WTC11 (cell line): ENCODE measurements around the gene SEPTIN10.

ENCODE experiments used
- SMAD3 ChIP-seq: sonication (generic); formaldehyde crosslinking; IDR thresholded peaks from 2 replicates; pipeline ENCODE4 v1.8.0; 2022; ENCODE audit warnings: missing genetic modification reagents, mild to moderate bottlenecking, borderline replicate concordance
- SP1 ChIP-seq: sonication (generic); formaldehyde crosslinking; conservative IDR thresholded peaks from 2 replicates; pipeline ENCODE4 v1.8.1; 2022; ENCODE audit warnings: missing genetic modification reagents
- ZNF671 ChIP-seq: fragments of 250-450 bp; sonication (Bioruptor Pico); IDR thresholded peaks from 2 replicates; pipeline ENCODE4 v1.8.0; 2021; ENCODE audit warnings: mild to moderate bottlenecking
- TF ChIP-seq, protein P1 (sequence below): sonication (generic); formaldehyde crosslinking; IDR thresholded peaks from 2 replicates; pipeline ENCODE4 v1.8.0; 2022; ENCODE audit warnings: mild to moderate bottlenecking, missing genetic modification reagents
- TF ChIP-seq, protein P2 (sequence below): sonication (generic); formaldehyde crosslinking; IDR thresholded peaks from 2 replicates; pipeline ENCODE4 v1.8.1; 2023; ENCODE audit warnings: mild to moderate bottlenecking, missing genetic modification reagents, moderate library complexity
- TF ChIP-seq, protein P3 (sequence below): sonication (generic); formaldehyde crosslinking; IDR thresholded peaks from 2 replicates; pipeline ENCODE4 v1.8.1; 2022; ENCODE audit warnings: mild to moderate bottlenecking, moderate library complexity, missing genetic modification reagents
- TF ChIP-seq, protein P4 (sequence below): sonication (generic); formaldehyde crosslinking; IDR thresholded peaks from 2 replicates; pipeline ENCODE4 v1.8.1; 2022; ENCODE audit warnings: low read depth, mild to moderate bottlenecking, moderate library complexity, missing genetic modification reagents, borderline replicate concordance

DNA sequence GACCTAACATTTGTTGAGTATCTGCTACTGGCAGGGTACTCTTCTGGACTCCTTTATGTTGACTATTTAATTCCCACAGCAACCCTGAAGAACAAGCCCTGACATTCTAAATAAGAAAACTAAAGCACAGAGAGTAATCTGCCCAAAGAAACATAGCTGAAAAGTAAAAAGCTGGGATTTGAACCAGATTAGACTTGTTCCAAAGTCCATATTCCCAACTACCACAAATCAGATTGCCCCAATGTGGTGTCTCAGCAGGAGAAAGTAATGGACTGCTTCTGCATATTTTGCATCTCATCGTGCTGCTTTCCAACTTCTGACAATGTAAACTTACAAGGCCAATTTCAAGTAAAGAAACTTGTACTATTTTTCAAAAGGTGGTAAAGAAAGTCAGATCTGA, 56.5 kb downstream of the SEPTIN10 start:
- TF ChIP-seq SP1 (CRISPR knock-in tag) (no peak), ZNF671 (no peak), SMAD3 (CRISPR knock-in tag) (no peak)
- TF ChIP-seq, protein P1, sequence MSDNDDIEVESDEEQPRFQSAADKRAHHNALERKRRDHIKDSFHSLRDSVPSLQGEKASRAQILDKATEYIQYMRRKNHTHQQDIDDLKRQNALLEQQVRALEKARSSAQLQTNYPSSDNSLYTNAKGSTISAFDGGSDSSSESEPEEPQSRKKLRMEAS (CRISPR knock-in tag): no peak
- TF ChIP-seq, protein P2, sequence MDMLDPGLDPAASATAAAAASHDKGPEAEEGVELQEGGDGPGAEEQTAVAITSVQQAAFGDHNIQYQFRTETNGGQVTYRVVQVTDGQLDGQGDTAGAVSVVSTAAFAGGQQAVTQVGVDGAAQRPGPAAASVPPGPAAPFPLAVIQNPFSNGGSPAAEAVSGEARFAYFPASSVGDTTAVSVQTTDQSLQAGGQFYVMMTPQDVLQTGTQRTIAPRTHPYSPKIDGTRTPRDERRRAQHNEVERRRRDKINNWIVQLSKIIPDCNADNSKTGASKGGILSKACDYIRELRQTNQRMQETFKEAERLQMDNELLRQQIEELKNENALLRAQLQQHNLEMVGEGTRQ (CRISPR knock-in tag): no peak
- TF ChIP-seq, protein P3, sequence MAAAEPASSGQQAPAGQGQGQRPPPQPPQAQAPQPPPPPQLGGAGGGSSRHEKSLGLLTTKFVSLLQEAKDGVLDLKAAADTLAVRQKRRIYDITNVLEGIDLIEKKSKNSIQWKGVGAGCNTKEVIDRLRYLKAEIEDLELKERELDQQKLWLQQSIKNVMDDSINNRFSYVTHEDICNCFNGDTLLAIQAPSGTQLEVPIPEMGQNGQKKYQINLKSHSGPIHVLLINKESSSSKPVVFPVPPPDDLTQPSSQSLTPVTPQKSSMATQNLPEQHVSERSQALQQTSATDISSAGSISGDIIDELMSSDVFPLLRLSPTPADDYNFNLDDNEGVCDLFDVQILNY (CRISPR knock-in tag): no peak
- TF ChIP-seq, protein P4, sequence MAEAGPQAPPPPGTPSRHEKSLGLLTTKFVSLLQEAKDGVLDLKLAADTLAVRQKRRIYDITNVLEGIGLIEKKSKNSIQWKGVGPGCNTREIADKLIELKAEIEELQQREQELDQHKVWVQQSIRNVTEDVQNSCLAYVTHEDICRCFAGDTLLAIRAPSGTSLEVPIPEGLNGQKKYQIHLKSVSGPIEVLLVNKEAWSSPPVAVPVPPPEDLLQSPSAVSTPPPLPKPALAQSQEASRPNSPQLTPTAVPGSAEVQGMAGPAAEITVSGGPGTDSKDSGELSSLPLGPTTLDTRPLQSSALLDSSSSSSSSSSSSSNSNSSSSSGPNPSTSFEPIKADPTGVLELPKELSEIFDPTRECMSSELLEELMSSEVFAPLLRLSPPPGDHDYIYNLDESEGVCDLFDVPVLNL (CRISPR knock-in tag): no peak
